Measurements from ENCODE around the gene TRIO.
A peak's percentile ranks its signal among the peaks of the same experiment; 100 is the strongest.

The TRIO gene

DNA sequence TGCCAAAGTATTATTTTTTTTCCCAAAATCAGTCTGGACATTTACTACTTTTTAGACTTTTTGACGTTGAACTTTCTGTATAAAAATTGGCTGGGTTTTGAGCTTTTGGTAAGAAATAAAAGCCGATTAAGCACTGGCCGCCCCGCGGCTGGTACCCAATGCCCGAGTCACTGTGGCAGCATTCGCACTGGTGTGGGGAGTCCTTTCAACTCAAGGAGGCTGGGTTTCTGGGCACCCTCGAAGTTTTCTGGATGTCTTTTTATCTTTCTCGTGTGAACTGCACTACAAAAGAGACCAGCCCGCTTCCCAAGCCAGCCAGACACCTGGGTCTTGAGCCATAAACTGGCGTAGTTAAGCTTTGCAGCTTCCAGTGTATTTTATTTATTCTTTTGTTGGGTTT is 366.4 kb downstream of the TRIO start:
- DNase-seq (ENCODE audit: low read depth): no peak

DNA sequence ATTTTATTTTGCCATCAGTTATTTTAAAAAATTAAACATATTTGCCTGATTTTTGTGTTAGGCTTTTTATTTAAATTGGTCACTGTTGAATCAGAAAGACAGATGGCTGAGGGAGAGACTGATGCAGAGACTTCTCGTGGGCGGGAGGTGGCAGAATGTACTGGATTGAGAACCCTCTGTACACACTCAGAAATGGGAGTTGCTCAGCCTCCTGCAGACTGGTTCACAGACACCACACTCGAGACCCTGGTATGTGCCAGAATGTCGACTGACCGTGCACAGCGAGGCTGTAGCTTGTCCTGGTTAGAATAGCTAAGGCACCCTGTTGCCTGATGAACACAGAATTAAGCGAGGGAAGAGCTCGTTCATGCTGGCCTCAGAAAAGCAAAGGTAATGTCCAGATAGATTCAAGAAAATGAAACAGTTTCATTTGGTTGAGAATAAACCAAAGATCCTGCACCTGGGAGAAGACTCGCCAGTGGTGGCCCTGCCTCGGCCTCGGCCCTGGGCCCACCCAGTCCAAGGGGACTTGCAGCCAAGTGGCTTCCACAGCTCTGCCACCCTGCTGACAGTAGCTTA is 367.1 kb downstream of the TRIO start:
- peak; percentile 29 for DNase-seq (ENCODE audit: low read depth)

GRCh38 chr5:14510880-14511279 is 367.7 kb downstream of the TRIO start:
- DNase-seq (ENCODE audit: low read depth): no peak

- no peak for DNase-seq (ENCODE audit: low read depth)
Observed at GRCh38 chr5:14512574-14512973, 369.4 kb downstream of the TRIO start.

DNA sequence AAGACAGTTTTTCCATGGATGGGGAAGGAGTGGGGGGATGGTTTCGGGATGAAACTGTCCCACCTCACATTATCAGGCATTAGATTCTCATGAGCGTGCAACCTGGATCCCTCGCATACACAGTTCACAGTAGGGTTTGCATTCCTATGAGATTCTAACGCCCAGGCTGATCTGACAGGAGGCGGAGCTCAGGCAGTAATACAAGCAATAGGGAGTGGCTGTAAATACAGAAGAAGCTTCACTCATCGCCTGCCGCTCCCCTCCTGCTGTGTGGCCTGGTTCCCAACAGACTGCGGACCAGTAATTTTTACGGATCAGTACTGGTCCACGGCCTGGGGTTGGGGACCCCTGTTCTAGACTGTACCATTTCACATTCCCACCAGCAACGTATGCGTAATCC is 370.1 kb downstream of the TRIO start:
- DNase-seq (ENCODE audit: low read depth): no peak

GRCh38 chr5:14516901-14517300 is 373.8 kb downstream of the TRIO start:
- no peak for DNase-seq (ENCODE audit: low read depth)

DNA sequence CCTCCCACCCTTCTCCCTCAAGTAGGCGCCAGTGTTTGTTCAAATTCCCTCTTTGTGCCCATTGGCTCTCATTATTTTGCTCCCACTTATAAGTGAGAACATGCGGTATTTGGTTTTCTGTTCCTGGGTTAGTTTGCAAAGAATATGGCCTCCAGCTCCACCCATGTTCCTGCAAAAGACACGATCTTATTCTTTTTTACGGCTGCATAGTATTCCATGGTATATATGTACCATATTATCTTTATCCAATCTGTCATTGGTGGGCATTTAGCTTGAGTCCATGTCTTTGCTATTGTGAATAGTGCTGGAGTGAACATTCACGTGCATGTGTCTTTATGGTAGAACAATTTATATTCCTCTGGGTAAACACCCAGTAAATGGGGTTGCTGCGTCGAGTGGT is 375.5 kb downstream of the TRIO start:
- DNase-seq (ENCODE audit: low read depth): no peak

DNA sequence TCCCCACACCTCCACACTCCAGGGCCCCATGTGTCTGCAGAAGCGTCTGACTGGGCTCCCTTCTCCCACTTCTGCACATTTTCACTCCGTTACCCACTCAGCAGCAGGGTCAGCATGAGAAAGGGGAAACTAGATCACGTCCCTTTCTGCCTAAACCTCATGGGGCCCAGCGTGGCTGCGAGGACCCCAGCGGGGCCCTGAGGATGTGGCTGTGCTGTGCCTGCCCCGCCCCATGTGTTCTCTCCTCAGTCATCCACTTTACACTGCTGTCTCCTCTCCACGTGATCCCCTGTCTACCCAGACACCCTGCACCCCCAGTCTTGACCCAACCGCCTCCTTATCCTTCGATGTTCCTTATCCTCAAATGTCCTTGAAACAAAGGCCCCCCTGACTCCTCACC is 378.6 kb downstream of the TRIO start:
- DNase-seq (ENCODE audit: low read depth): no peak

DNA sequence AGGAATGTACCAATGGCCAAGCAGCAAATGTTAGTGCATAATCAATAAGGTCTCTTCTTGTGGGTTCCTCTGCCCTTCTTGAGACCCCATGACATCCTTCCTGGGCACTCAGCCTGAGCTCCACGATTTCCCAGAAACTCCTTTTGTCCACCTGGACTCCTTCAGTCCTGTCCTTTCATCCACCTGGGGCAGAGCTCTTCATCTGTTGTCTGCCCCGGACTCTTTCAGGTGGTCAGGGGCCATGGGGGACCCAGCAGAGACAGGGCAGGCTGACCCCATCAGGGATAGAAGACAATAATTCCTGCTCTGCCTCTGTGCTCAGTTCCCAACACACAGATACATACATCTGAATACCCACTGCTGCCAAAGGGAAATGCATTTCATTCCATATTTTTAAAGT is 379.6 kb downstream of the TRIO start:
- no peak for DNase-seq (ENCODE audit: low read depth)

- DNase-seq (ENCODE audit: low read depth): no peak
Observed at GRCh38 chr5:14523243-14524034, 380.3 kb downstream of the TRIO start.

- no peak for DNase-seq (ENCODE audit: low read depth)
Observed at GRCh38 chr5:14525397-14525796, 382.3 kb downstream of the TRIO start.

- no peak for DNase-seq (ENCODE audit: low read depth)
Observed at GRCh38 chr5:14526493-14526892, 383.4 kb downstream of the TRIO start.

DNA sequence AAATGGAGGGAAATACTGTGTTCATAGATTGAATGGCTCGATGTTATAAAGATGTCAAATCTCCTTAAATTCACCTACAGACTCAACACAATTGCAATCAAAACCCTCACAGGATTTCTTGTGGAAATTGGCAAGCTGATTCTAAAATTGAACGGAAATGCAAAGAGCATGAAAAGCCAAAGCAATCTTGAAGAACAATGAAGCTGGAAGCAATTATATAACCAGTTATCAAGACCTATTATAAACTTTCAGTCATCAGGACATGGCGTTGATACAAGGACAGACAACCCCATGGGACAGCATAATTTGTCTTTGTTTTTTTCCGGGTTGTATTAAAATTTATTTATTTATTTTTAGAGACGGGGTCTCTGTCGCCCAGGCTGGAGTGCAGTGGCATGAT is 385.0 kb downstream of the TRIO start:
- DNase-seq (ENCODE audit: low read depth): no peak

DNA sequence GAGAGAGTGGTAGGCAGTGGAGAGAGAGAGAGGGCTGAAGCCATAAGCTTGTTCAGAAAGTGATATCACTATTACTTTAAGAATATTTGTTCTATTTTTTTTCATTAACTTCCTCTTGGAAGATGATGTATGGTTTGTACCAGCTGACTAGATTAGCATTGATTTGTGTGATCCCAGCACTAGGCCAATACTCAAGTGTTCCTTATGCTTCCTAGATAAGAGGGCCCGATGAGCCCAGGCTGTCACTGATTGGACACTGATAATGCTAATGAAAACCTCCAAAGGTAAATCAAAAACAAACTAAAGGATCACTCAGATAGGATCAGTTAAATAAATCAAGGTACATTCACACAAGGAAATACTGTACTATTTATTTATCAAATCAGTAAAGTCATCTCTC is 385.8 kb downstream of the TRIO start:
- DNase-seq (ENCODE audit: low read depth): peak; percentile 23

- no peak for DNase-seq (ENCODE audit: low read depth)
Observed at GRCh38 chr5:14531668-14532067, 388.5 kb downstream of the TRIO start.

DNA sequence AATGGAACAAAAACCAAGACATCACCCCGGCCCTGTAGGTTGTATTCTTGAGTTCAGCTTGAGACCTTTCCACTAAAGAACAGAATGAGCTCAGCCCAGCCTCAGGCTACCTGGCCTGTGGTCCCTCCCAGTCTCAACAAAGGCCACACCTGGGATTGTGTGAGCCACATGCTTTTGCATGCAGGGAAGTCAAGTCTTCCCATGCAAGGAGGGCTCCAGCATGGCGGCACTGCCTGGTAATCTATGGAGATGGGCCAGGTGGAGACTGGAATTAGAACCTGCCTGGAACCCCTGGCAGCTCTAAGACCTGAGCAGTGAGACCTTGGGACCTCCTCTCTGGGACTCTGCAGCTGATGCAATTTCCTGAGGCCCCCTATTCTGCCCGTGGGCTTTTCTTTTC is 389.0 kb downstream of the TRIO start:
- no peak for DNase-seq (ENCODE audit: low read depth)

DNA sequence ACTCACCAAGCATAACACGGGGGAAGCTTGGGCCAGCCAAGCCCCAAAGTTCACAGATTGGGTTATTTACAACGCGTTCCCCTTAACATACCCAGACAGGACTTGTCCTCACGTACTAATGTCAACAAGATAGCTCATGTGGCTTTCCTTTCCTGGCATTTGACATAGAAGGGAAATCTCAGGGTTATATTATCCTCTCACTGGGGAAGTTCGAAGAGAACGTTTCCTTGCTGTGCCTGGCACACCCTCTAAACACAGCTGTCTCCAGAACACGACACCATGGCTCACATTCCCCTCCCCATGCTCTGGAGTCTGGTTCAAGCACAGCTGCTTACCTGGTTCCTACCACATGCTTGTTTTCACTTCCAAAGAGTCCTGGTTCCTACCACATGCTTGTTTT is 391.6 kb downstream of the TRIO start:
- no peak for DNase-seq (ENCODE audit: low read depth)

GRCh38 chr5:14545308-14545707 is 402.2 kb downstream of the TRIO start:
- peak; percentile 48 for DNase-seq (ENCODE audit: low read depth)

DNA sequence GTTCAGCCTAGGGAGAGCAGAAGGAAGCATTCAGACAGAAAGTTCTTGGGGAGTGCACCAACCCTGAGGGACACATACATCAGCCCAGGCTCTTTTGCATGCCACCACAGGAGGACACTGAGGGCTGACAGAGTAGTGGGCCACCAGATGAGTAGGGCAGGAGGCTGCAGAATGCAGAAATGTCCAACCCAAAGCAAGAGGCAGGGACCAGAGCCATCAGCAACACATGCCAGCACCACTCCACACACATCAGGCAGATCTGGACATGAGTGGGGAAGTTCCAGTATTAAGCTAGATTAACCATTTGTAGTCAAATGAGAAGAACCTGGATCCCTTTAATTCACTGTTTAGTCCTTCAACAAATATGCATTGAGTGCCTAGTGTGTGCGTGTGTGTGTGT is 402.7 kb downstream of the TRIO start:
- DNase-seq (ENCODE audit: low read depth): no peak

DNA sequence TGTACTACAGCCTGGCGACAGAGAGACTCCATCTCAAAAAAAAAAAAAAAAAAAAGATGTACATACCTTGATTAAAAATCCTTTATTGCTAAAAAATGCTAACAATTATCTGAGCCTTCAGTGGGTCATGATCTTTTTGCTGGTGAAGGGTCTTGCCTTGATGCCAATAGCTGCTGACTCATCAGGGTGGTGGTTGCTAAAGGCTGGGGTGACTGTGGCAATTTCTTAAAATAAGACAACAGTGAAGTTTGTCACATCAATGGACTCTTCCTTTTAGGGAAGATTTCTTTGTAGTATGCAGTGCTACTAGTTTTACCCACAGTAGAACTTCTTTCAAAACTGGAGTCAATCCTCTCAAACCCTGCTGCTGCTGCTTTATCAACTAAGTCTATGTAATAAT is 404.5 kb downstream of the TRIO start:
- no peak for DNase-seq (ENCODE audit: low read depth)

DNA sequence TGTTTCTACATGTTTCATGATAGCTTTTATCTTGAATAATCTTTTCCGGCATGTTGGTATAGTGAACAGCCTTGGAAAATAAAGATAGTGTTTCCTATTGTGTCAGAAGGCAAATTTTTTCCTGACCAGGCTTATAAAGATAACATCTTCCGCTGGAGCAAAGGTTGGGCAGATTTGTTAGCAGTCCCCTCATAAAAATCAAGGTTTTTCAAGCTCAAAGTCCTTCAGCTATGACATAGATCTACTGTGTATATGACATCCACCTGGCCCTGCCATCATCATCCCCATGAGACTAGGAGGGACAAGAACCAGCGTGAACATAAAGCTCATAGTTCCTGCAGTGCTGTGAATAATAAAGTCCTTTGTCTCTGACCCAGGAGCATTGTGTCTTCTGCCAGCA is 408.1 kb downstream of the TRIO start:
- no peak for DNase-seq (ENCODE audit: low read depth)

DNA sequence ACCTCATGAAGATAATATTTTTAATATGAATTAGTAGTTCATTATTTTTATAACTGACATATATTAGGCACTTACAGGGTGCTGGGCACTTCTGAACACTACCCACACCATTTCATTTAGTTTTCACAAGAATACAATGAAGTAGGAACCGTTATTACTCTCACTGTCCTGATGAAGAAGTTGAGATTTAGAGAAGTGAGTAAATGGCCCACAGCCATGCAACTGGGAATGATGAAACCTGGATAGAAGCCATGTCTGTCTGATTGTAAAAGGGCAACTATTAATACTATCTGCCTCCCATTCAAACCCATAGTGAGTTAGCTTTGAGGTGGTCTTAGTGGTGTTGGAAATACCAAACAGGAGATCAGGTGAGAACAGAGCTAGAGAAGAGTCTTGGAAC is 408.9 kb downstream of the TRIO start:
- peak; percentile 57 for DNase-seq (ENCODE audit: low read depth)

DNA sequence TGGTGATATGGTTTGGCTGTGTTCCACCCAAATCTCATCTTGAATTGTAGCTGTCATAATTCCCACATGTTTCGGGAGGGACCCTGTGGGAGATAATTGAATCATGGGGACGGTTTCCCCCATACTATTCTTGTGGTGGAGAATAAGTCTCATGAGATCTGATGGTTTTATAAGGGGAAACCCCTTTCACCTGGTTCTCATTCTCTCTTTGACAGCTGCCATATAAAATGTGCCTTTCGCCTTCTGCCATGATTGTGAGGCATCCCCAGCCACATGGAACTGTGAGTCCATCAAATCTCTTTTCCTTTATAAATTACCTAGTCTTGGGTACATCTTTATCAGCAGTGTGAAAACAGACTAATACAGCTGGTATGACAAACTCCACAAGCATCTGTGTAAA is 411.1 kb downstream of the TRIO start:
- peak; percentile 40 for DNase-seq (ENCODE audit: low read depth)

- no peak for DNase-seq (ENCODE audit: low read depth)
Observed at GRCh38 chr5:14556015-14556414, 412.9 kb downstream of the TRIO start.

Data from amniotic epithelial cell (primary cell).